Endothelial cell of umbilical vein (primary cell): Measurements from ENCODE around the gene RASL10B.

Source experiments
- GATA2 ChIP-seq: IDR thresholded peaks from 2 replicates; pipeline ENCODE4 v1.7.0; 2011; ENCODE audit warnings: low read depth, mild to moderate bottlenecking, moderate library complexity, mixed read lengths, low read length; ENCODE audit not compliant: insufficient read length, insufficient read depth
- MYC ChIP-seq: IDR thresholded peaks from one replicate; pipeline ENCODE4 v1.6.1; 2011; ENCODE audit warnings: mild to moderate bottlenecking, low read depth, low read length
- POLR2A ChIP-seq: IDR thresholded peaks from 2 replicates; pipeline ENCODE4 v1.6.1; 2012; ENCODE audit warnings: low read depth, mild to moderate bottlenecking, control low read depth, low read length
- POLR2AphosphoS5 ChIP-seq: IDR thresholded peaks from 2 replicates; pipeline ENCODE4 v1.6.1; 2012; ENCODE audit warnings: low read depth, mild to moderate bottlenecking, control low read depth, low read length, moderate library complexity; ENCODE audit not compliant: insufficient read depth
- TF ChIP-seq, protein P1 (sequence below), 2 donors: IDR thresholded peaks; 1 replicate in 1 of 2; 2 replicates in 1 of 2; pipeline ENCODE4 v1.5.1; 2011; ENCODE audit warnings: low read length in 2 of 2, mild to moderate bottlenecking in 2 of 2, moderate library complexity in 2 of 2, control low read depth in 1 of 2, inconsistent platforms in 1 of 2, low read depth in 1 of 2; ENCODE audit not compliant: insufficient read depth in 1 of 2; ENCODE audit errors: extremely low read depth in 1 of 2
- TF ChIP-seq, protein P2 (sequence below): IDR thresholded peaks from 2 replicates; pipeline ENCODE4 v1.6.1; 2011; ENCODE audit not compliant: insufficient read depth, insufficient read length

DNA sequence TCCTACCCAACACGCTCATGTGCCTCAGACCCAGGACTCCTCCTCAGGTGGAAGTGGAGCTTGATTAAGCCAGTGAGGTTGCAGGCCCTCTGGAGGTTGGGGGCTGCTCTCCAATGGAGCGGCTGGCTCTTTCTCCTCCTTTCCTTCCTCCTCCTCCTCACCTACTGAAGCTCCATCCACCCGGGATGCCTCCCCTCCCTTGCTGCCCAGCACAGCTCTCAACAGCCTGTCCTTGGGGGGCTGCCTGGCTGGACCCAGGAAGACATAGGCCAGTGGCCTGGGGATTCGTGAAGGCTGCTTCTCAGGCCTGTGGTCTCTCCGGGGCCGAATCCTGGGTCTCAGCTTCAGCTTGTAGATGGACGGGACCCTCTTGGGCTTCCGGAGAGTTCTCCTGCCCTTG, 13.4 kb downstream of the RASL10B start:
- TF ChIP-seq, protein P1, sequence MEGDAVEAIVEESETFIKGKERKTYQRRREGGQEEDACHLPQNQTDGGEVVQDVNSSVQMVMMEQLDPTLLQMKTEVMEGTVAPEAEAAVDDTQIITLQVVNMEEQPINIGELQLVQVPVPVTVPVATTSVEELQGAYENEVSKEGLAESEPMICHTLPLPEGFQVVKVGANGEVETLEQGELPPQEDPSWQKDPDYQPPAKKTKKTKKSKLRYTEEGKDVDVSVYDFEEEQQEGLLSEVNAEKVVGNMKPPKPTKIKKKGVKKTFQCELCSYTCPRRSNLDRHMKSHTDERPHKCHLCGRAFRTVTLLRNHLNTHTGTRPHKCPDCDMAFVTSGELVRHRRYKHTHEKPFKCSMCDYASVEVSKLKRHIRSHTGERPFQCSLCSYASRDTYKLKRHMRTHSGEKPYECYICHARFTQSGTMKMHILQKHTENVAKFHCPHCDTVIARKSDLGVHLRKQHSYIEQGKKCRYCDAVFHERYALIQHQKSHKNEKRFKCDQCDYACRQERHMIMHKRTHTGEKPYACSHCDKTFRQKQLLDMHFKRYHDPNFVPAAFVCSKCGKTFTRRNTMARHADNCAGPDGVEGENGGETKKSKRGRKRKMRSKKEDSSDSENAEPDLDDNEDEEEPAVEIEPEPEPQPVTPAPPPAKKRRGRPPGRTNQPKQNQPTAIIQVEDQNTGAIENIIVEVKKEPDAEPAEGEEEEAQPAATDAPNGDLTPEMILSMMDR (IDR thresholded peaks at IDR 0.05; ENCODE audit: extremely low read depth in 1 of 2, insufficient read depth in 1 of 2, low read depth in 1 of 2, low read length in 2 of 2), result no peak
- no peak for TF ChIP-seq POLR2A
- no peak for TF ChIP-seq MYC
- TF ChIP-seq GATA2, result no peak
- TF ChIP-seq, protein P2, sequence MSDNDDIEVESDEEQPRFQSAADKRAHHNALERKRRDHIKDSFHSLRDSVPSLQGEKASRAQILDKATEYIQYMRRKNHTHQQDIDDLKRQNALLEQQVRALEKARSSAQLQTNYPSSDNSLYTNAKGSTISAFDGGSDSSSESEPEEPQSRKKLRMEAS, result no peak
- no peak for TF ChIP-seq POLR2AphosphoS5
